GM15510 (cell line): ENCODE results near the gene INPP5A.

Experiments used
- POLR2A ChIP-seq: IDR thresholded peaks from 3 replicates; pipeline ENCODE4 v1.6.1; 2011; ENCODE audit warnings: borderline replicate concordance; ENCODE audit not compliant: insufficient read length; ENCODE audit errors: extremely low read depth

Gene INPP5A

DNA sequence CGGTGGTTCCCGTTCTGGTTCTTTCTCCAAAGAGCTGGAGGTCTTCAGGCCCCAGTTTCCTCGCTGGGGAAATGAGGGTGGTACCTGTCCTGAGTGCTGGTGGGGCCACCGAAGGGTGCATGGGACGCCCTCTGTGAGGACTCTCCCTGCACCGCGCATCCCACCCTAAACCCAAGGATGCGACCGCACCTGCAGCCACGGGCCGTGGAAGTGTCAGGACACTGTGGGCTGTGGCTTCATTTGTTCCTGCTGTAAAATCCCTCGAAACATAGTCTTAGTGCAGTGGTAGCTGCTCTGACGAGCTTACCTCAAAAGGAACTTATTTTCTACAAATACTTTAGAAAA is 164.2 kb downstream of the INPP5A start:
- TF ChIP-seq POLR2A = no peak

DNA sequence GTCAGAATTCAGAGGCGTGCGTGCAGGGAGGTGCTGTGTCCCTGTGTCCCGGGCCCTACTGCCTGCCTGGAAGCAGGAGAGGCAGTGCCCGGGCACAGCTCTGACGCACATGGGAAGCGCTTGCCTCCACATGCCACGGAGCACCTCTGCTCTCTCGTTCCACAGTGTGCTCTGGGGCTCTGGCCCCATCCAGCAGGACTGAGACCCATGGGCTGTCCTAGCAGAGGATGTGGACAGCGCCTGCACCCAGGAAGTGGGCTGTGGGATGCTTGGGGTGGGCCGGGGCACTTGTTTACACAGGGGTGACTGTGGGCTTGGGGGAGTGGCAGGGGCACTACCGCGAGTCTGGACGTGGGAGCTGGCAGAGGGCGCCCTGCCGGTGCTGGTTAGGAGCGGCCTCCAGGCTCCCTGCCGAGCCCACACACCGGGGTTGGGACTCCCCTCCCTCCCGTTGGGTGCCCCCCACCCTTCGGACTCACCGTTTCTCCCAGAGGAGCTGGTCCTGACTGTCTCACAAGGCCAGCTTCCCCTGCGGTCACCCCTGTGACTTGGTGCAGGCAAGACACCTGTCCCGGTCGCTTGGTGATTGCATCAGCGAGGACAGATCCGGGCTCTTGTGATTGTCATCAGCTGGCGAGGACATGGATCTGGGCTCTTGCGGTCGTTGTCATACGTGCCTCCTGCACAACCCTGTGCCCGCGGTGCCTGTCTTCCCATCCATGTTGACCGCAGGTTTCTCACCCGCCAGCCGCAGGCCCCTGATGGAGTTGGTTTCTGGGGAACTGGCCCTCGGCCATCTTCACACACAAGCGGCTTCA is 165.2 kb downstream of the INPP5A start:
- TF ChIP-seq POLR2A = no peak

DNA sequence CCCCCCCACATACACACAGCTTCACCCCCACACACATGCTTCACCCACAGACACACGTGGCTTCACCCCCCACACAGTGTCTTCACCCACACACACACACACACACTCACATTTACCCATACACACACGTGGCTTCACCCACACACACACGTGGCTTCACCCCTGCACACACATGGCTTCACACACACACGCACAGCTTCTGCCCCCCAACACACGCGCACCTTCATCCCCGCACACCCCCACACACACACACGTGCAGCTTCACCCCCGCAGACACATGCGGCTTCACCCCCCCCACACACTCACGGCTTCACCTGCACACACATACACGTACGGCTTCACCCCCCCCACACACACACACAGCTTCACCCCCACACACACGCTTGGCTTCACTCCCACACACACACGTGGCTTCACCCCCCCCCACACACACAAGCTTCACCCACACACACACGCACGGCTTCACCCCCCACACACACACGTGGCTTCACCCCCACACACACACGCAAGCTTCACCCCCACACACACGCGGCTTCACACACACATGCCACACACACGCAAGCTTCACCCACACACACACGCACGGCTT is 165.9 kb downstream of the INPP5A start:
- no peak for TF ChIP-seq POLR2A

DNA sequence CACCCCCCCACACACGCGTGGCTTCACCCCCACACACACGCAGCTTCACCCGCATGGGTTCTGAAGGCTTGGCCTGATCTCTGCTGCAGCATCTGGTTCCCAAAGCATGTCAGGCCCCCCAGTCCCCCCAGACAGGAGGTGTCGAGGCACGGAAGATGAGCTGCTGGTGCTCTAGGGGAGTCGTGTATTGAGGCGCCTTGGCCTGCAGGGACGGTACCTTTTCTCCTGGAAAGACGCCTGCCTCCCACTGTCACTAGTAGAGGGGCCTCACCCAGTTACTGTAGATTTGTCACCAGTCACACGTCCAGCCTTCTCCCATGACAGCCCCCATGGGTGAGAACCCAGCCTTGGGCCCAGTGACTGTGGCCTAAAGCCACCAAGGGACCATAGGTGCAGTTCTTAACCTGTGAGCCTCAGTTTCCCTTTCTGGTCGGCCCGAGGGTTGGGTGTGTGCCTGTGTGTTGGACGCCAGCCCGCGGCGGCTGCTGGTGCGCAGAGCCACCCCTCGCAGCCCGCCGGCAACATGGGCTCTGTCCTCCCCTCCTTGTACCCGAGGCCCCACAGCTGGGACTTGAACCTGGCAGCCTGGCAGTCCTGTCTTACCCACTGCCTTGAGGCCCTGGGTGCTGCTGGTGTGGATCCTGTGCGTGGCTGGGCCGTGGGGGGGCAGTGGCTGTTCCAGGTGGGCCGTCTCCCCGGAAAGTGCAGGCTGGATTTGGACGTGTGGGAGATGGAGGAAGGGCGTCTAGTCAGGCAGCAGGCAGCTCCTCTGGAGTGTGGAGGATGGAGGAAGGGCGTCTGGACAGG is 166.6 kb downstream of the INPP5A start:
- TF ChIP-seq POLR2A = no peak

DNA sequence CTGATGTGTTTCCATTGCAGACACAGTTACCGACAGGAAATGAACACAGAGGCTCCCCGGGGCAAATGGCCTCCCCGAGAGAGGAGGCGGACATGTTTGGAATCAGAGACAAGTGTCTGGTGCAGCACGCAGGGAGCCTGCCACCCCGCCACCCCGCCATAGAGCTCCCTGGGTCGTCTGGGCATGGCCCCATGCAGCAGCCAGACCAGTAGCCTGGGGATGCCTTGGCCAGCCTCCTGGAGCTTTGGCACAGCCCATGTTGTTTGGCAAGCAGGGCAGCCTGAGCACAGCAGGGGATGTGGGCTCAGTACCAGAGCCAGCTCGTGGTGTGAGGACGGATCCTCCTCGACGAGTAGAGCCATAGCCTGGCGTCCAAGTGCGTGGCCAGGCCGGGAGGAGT is 167.6 kb downstream of the INPP5A start:
- no peak for TF ChIP-seq POLR2A

DNA sequence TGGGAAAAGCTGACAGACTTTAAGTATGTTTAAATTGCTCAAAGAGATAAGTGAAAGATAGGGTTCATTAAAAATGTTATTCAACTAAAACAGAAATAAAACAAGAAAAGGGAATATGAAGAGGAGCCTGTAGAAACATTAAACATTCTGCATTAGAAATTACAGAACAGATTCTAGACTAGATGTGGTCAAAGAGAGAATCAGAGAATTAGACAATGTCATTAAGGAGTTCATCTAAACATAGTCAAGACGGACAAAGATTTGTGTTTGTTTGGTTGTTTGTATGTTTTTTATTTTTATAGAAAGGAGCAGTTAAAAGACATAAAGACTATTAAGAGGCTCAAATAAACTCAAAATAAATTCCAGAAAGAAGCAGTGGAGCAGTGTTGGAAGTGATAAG is 168.4 kb downstream of the INPP5A start:
- TF ChIP-seq POLR2A = no peak

DNA sequence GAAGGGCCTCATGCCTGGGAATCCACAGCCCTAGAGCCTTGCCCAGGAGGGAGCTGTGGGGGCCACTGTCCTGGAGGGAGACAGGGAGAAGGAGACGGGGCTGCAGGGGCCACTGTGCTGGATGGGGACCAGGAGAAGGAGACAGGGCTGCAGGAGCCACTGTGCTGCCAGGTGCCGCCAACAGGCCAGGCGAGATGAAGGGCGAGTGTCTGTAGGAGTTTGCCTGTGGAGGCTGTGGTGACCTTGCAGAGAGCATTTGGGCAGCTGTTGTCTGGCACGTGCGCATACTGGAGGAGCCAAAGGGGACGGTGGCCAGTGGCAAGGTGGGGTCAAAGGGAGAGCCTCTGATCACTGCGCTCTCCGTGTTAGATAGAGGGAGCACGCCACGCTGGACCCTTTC is 169.1 kb downstream of the INPP5A start:
- no peak for TF ChIP-seq POLR2A

DNA sequence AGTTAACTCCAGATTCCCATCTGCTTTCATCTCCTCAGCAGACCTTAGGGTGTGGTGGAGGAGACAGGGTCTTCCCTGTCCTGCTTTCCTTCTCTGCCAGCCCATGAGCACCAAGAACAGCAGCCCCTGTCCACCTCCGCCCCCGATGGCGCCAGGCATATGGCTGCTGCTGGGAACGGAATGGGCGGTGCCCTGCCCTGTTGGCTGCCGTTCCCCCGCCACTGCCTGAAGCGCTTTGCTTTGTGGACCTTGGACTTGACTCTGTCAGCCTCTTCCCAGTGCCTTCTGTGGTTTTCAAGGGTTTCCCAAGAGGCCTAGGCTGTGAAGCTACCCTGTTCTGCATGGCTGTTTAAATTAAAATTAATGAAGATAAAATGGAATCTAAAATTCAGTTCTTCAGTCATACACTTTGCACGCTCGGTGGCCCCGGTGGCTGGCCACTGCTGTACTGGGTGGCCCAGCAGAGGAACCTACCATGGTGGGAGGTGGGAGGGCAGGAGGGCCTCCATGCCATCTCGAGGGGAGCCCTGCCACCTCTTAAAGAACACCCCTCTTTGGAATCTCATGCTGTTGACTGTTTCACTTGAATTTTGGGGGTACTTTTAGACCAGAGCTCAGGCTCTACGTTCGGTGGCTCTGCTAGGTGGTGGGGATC is 169.7 kb downstream of the INPP5A start:
- no peak for TF ChIP-seq POLR2A

DNA sequence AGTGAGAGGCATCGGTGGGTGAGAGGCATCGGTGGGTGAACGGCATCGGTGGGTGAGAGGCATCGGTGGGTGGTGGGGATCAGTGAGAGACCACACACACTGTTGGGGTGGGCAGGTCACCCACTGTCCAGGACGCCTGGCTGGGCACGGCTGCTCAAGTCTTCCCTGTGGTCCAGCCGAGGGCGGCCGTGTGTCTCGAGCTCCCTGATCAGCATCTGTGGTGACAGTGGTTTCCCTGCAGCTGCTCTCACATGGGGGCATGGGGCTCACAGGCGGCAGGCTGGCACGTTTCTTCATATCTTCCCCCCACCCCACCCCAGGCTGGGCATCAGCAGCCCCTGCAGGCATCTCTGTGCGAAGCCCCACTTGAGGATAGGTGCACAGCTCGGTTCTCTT is 170.2 kb downstream of the INPP5A start:
- no peak for TF ChIP-seq POLR2A

DNA sequence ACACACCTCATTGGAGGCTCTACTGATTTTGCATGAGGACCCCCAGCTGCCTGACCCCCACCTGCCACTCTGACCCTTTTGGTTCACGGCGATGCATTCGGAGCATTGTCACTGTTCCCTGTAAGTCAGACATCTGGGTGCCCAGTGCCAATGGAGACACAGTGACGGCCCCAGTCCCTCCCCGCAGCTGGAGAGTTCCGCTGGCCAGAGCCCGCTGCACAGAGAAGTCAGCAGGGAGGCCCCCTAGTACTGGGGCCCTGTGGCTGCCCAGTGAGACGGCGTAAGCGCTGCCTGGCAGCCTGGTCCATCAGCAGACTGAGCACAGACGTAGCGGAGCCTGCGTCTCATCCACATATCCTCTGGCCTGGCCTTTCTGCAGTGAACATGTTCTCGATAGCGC is 170.9 kb downstream of the INPP5A start:
- no peak for TF ChIP-seq POLR2A

DNA sequence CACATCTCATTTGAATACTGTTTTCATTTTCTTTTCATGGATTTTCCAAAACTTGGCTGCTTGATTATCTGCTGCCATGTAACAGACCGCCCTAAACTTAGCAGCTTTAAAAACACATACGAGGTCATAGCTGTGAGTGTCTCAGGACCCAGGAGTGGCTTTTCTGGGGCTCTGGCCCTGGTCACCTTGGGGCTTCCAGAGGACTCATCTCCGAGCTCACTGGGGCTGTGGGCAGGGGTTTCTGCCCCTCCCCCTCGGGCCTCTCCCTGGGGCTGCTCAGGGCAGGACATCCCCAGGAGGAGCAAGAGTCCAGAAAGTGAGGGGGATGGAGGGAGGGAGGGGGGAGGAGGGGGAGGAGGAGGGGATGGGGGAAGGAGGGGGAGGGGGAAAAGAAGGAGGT is 171.3 kb downstream of the INPP5A start:
- TF ChIP-seq POLR2A = no peak

DNA sequence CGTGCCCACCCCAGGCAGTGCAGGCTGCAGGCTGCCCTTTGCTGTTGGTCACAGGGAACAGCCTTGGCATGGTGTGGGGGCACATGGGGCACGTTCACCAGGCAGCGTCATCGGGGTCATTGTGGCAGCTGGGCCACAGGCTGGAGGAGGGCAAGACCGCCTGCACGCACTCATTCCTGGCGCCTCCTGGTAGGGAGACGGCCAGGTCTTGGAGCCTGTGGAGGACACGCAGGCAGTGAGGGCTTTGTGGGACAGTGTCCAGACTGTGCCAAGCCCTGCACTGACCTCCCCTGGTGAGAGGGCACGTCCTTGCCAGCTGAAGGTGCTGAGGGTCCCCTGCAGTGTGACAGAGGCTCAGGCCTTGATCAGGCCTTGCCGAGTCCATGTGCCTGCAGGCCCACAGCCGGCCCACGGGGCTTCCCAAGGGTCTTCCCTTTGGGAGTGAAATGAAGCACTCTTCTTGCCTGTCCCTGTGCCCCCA is 171.9 kb downstream of the INPP5A start:
- TF ChIP-seq POLR2A = no peak

DNA sequence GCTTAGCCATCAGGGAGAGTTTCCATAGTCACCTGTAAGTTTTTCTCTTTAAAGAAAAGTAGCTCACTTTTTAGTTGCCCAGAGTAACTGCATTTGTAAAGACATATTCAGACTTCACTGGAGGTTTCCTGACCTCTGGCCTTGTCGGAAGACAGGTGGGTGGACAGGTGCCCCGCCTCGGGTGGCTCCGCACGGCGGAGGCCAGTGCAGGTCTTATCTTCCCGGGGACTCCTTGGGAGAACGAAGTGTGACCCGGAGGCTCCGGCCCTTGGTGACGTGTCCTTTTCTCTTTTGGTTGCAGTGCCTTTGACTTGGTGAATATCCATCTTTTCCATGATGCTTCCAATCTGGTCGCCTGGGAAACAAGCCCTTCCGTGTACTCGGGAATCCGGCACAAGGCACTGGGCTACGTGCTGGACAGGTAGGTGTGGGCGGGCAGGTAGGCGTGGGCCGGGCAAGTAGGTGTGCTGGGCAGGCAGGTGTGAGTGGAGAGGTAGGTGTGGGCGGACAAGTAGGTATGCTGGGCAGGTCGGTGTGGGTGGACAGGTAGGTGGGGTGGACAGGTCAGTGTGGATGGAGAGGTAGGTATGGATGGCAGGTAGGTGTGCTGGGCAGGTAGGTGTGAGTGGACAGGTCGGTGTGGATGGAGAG is 172.6 kb downstream of the INPP5A start:
- TF ChIP-seq POLR2A = no peak
